T-helper 2 cell treated with Interferon-gamma antibody and Interleukin-4, amounts not matched to agents 5 μg/mL and 100 μg/mL, for 36 hours (primary cell): Measurements from ENCODE around the gene FKBP11.

Experiments
- DNase-seq: peaks from one replicate; pipeline ENCODE4 v3.0.0; 2021; ENCODE audit warnings: low spot score
- H3K27ac Mint-ChIP-seq: one replicate; pipeline ENCODE4 v1.8.0; 2021; ENCODE audit warnings: mild to moderate bottlenecking, mixed read lengths
- H3K27me3 Mint-ChIP-seq: one replicate; pipeline ENCODE4 v1.8.0; 2021; ENCODE audit warnings: low read depth, mixed read lengths
- H3K36me3 Mint-ChIP-seq: one replicate; pipeline ENCODE4 v1.8.0; 2021; ENCODE audit warnings: low read depth, mixed read lengths
- H3K4me1 Mint-ChIP-seq: one replicate; pipeline ENCODE4 v1.8.0; 2021; ENCODE audit warnings: low read depth, mixed read lengths
- H3K4me3 Mint-ChIP-seq: one replicate; pipeline ENCODE4 v1.8.0; 2022; ENCODE audit warnings: mild to moderate bottlenecking, moderate library complexity, mixed read lengths
- H3K9me3 Mint-ChIP-seq: one replicate; pipeline ENCODE4 v1.8.0; 2021; ENCODE audit warnings: mixed read lengths

Gene FKBP11

DNA sequence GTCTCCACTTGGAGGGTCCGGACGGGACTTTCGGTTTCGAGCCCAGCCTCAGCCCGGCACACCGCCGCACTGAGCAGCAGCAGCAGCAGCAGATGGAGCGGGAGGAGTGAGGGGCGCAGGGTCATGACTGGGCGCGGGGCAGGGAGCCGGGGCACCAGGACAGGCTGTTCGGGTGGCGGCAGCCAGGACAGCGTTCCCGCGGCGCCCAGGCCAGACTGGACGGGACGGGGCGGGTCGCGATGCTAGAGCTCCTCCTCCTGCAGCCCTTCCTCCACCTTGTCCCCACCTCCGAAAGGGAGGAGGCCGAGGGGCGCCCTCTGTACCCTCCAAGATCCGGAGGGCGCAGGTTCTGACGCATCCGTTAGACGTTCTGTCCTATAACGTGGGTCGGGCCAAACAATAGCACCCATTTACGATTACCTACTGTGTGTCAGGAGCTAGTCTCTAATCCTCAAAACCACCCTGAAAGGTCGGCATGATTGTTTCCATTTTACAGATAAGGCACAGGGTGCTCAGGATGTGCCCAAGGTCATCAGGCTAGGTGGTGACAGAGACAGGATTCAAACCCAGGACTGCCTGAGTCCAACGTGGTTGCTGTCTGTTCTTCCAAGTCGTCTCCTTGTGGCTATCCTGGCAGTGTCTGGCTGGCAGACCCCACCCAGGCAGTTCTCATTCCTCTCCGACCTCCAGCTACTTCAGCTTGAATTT is at the start of gene FKBP11:
FKBP11 (minus strand) TSS at position 189 of the 708 bp plus-strand sequence; CDS start at position 125, 64 bp downstream.
- peak within 1 kb of the TSS; percentile 88 for H3K27ac Mint-ChIP-seq
- H3K4me1 Mint-ChIP-seq = peaks cover 23% of the 10 kb centered on the region
- H3K9me3 Mint-ChIP-seq = no peaks in the 10 kb centered on the region
- H3K27me3 Mint-ChIP-seq = no peaks in the 10 kb centered on the region
- peak; percentile 63 for DNase-seq
- H3K36me3 Mint-ChIP-seq = peaks cover 39% of the 10 kb centered on the region
- H3K4me3 Mint-ChIP-seq = peak within 1 kb of the TSS; percentile 93

DNA sequence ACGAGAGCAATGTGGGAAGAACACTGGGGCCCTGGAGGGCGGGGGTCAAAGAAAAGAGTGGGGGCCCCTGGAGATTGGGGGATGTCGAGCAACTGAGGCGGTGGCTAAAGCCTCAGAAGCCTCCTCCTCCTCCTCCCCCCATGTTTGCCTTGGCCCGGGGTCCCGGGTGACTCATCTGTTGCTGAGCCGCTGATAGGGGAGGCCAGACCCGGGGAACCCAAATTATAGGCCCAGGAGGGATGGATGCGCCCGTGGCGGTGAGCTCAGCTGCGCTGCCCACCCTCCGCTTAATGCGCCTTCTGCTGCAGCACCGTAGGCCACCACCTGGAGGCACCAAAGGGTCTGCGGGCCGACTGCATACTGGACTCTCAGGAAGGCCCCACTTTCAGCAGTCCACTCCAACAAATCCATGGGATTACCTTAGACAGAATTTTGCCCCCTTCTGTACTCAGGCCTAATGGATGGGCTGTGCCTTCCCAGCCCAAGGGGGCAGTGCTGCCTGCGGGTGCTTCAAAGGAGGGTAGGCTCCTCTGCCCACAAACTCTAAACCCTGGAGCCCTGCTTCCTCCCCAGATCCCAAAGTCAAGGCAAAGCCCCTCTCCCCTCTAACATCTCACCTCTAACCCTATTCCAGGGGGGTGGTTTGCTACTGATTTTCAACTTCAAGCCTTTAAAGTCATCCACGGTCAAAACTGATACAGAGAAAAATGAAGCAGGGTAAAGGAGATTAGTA is 48.8 kb upstream of the FKBP11 start:
- Mint-ChIP-seq H3K4me1 (peaks cover 25% of the 10 kb centered on the region), H3K27ac (no peak overlapping the region), H3K27me3 (peaks cover 88% of the 10 kb centered on the region), H3K36me3 (no peaks in the 10 kb centered on the region), H3K9me3 (no peaks in the 10 kb centered on the region), H3K4me3 (no peak overlapping the region)
- no peak for DNase-seq

DNA sequence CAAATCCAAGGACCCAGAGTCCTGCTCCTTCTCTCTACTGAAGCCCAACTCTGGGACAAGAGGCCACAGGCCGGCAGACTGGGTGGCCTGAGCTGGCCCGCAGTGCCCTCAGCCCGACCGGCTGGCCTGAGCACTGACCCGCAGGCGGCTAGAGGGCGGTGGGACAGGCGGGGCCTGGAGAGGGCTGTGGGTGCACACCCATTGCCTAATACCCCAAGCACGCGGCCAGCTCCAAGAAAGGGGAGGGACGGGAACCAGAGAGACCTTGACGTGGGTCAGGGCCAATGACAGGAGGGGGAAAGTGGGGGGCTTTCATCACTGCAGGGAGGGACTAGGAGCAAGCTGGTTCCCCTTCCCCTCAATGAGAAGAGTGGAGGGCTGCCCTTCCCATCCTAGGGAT is 48.2 kb upstream of the FKBP11 start:
- H3K36me3 Mint-ChIP-seq = no peaks in the 10 kb centered on the region
- H3K27ac Mint-ChIP-seq = no peak overlapping the region
- peaks cover 88% of the 10 kb centered on the region for H3K27me3 Mint-ChIP-seq
- H3K4me1 Mint-ChIP-seq = peaks cover 22% of the 10 kb centered on the region
- H3K4me3 Mint-ChIP-seq = no peak overlapping the region
- no peak for DNase-seq
- no peaks in the 10 kb centered on the region for H3K9me3 Mint-ChIP-seq

GRCh38 chr12:48972952-48973483 is 47.7 kb upstream of the FKBP11 start:
- Mint-ChIP-seq H3K9me3 (no peaks in the 10 kb centered on the region), H3K4me3 (no peak overlapping the region), H3K27ac (no peak overlapping the region), H3K27me3 (peaks cover 90% of the 10 kb centered on the region), H3K36me3 (no peaks in the 10 kb centered on the region), H3K4me1 (peaks cover 22% of the 10 kb centered on the region)
- DNase-seq = no peak

DNA sequence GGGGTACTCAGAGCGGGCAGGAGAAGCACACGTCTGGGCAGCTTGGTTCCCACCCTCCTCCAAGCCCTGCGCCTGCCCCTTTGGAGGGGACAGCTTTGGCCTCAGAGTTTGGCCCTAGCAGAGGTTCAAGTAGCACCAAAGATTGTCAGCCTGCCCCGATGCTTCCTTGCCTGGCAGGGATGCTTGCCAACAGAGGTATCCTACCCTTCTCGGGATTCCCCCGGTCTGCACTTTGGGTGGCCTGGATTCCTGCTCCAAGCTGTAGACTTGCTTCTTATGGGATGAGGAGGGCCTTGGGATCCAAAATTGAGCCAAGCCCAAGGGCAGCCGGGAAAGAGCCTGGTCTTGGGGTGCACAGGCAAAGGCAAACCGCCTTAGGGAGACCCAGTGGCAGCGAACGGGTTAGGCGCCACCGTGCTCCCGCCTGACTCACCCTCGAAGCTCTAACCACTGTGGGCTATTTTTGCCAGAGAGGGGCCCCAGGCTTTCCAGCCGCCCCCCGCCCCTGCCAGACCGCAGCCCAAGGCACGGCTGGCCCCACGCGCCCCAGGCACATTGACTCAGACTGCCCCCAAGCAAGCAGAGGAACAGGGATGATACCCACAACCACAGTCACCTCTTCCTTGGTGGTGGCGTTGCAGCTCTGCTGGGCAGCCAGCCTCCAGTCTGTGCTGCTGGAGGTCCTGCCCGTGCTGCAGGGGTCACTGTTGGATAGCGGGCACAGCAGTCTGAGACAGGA is 47.1 kb upstream of the FKBP11 start:
- peak; percentile 70 for DNase-seq
- no peaks in the 10 kb centered on the region for H3K36me3 Mint-ChIP-seq
- peaks cover 17% of the 10 kb centered on the region for H3K4me1 Mint-ChIP-seq
- H3K27me3 Mint-ChIP-seq = peaks cover 84% of the 10 kb centered on the region
- H3K9me3 Mint-ChIP-seq = no peaks in the 10 kb centered on the region
- no peak overlapping the region for H3K27ac Mint-ChIP-seq
- peak overlapping the region; percentile 78 for H3K4me3 Mint-ChIP-seq

- peak overlapping the region; percentile 38 for H3K4me3 Mint-ChIP-seq
- H3K9me3 Mint-ChIP-seq = no peaks in the 10 kb centered on the region
- peaks cover 14% of the 10 kb centered on the region for H3K4me1 Mint-ChIP-seq
- H3K27ac Mint-ChIP-seq = no peak overlapping the region
- DNase-seq = no peak
- no peaks in the 10 kb centered on the region for H3K36me3 Mint-ChIP-seq
- peaks cover 69% of the 10 kb centered on the region for H3K27me3 Mint-ChIP-seq
Observed at GRCh38 chr12:48970702-48971334, 45.5 kb upstream of the FKBP11 start.

GRCh38 chr12:48969833-48970701 is 44.8 kb upstream of the FKBP11 start:
- Mint-ChIP-seq H3K4me1 (peaks cover 14% of the 10 kb centered on the region), H3K27ac (no peak overlapping the region), H3K36me3 (no peaks in the 10 kb centered on the region), H3K27me3 (peaks cover 69% of the 10 kb centered on the region), H3K4me3 (no peak overlapping the region), H3K9me3 (no peaks in the 10 kb centered on the region)
- peak; percentile 29 for DNase-seq

GRCh38 chr12:48969160-48969771 is 44.0 kb upstream of the FKBP11 start:
- H3K4me3 Mint-ChIP-seq = no peak overlapping the region
- H3K36me3 Mint-ChIP-seq = no peaks in the 10 kb centered on the region
- H3K4me1 Mint-ChIP-seq = peaks cover 14% of the 10 kb centered on the region
- no peak overlapping the region for H3K27ac Mint-ChIP-seq
- no peaks in the 10 kb centered on the region for H3K9me3 Mint-ChIP-seq
- no peak for DNase-seq
- peaks cover 62% of the 10 kb centered on the region for H3K27me3 Mint-ChIP-seq

DNA sequence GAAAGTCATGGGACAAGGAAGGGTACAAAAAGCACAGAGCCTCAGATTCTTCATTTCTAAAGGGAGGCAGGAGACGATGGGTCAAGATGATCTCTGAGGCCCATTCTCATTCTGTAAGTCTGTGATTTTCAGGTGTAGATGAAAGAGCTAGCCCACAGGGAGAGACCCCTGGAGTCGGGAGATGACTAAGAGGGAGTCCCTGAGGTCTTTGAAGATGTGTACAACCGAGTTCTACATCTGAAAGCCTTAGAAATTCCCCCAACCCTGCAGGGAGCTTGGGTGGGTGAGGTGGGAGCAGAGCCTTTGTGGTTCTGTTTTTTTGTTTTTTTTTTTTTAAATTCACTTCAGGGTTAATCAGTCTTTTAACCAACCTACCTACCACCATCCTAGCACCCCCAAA is 43.2 kb upstream of the FKBP11 start:
- Mint-ChIP-seq H3K4me1 (peaks cover 14% of the 10 kb centered on the region), H3K36me3 (no peaks in the 10 kb centered on the region), H3K4me3 (no peak overlapping the region), H3K9me3 (no peaks in the 10 kb centered on the region), H3K27ac (no peak overlapping the region), H3K27me3 (peaks cover 57% of the 10 kb centered on the region)
- no peak for DNase-seq

GRCh38 chr12:48967991-48968390 is 42.7 kb upstream of the FKBP11 start:
- H3K4me3 Mint-ChIP-seq = no peak overlapping the region

GRCh38 chr12:48966177-48966895 is 41.0 kb upstream of the FKBP11 start:
- Mint-ChIP-seq H3K9me3 (no peaks in the 10 kb centered on the region), H3K36me3 (no peaks in the 10 kb centered on the region), H3K27ac (no peak overlapping the region), H3K27me3 (peaks cover 41% of the 10 kb centered on the region), H3K4me1 (peaks cover 7% of the 10 kb centered on the region), H3K4me3 (no peak overlapping the region)
- DNase-seq = no peak

More at GRCh38 chr12:48967991-48968390, 42.7 kb upstream of the FKBP11 start:
- no peaks in the 10 kb centered on the region for H3K9me3 Mint-ChIP-seq
- peaks cover 14% of the 10 kb centered on the region for H3K4me1 Mint-ChIP-seq
- no peaks in the 10 kb centered on the region for H3K36me3 Mint-ChIP-seq
- DNase-seq = no peak
- peaks cover 54% of the 10 kb centered on the region for H3K27me3 Mint-ChIP-seq
- H3K27ac Mint-ChIP-seq = no peak overlapping the region

- peaks cover 40% of the 10 kb centered on the region for H3K27me3 Mint-ChIP-seq
- no peak for DNase-seq
- H3K36me3 Mint-ChIP-seq = no peaks in the 10 kb centered on the region
- H3K4me3 Mint-ChIP-seq = no peak overlapping the region
- H3K4me1 Mint-ChIP-seq = no peaks in the 10 kb centered on the region
- no peak overlapping the region for H3K27ac Mint-ChIP-seq
- no peaks in the 10 kb centered on the region for H3K9me3 Mint-ChIP-seq
Observed at GRCh38 chr12:48965298-48965838, 40.1 kb upstream of the FKBP11 start.
